Fibroblast of lung (primary cell): Measurements from ENCODE around the gene ISOC2. TPM values are rescaled to one million over a fixed set of nuclear protein-coding genes. Genes with fewer than 3 reads are reported as not detected.

Experiments used
- DNase-seq, 2 donors: peaks; one replicate each; pipeline versions ENCODE4 v3.0.0 to v3.0.0-alpha.2; 2010; ENCODE audit warnings: low read depth in 2 of 2
- H2AFZ ChIP-seq: 2 replicates; pipeline ENCODE4 v1.5.1; 2012; ENCODE audit warnings: low read length, control low read depth, inconsistent platforms
- H3K27ac ChIP-seq: 2 replicates; pipeline ENCODE4 v1.5.1; 2011; ENCODE audit warnings: low read length, control low read depth; ENCODE audit not compliant: insufficient read depth
- H3K27me3 ChIP-seq: 2 replicates; pipeline ENCODE4 v1.5.1; 2011; ENCODE audit warnings: mild to moderate bottlenecking, low read length; ENCODE audit not compliant: control insufficient read depth, insufficient read depth
- H3K36me3 ChIP-seq: 2 replicates; pipeline ENCODE4 v1.5.1; 2011; ENCODE audit warnings: low read length; ENCODE audit not compliant: control insufficient read depth, insufficient read depth
- H3K4me1 ChIP-seq: 2 replicates; pipeline ENCODE4 v1.5.1; 2011; ENCODE audit warnings: low read length; ENCODE audit not compliant: control insufficient read depth, insufficient read depth; ENCODE audit errors: extremely low read depth
- H3K4me2 ChIP-seq: 2 replicates; pipeline ENCODE4 v1.5.1; 2011; ENCODE audit warnings: low read length, control low read depth; ENCODE audit not compliant: insufficient read depth; ENCODE audit errors: extremely low read depth
- H3K4me3 ChIP-seq, 4 experiments: fragments of 200-600 bp in 1 of 4; sonication (generic) in 1 of 4; replicated peaks in 1 of 4; 2 replicates each; pipeline ENCODE4 v1.5.1; 2011 to 2016; ENCODE audit warnings: low read length in 4 of 4, low read depth in 3 of 4, mild to moderate bottlenecking in 3 of 4, control low read depth in 2 of 4, inconsistent platforms in 1 of 4, mixed read lengths in 1 of 4; ENCODE audit not compliant: insufficient read depth in 1 of 4; ENCODE audit errors: control extremely low read depth in 1 of 4
- H3K79me2 ChIP-seq: 2 replicates; pipeline ENCODE4 v1.5.1; 2012; ENCODE audit warnings: mild to moderate bottlenecking, low read length, inconsistent platforms; ENCODE audit not compliant: control insufficient read depth, insufficient read depth
- H3K9ac ChIP-seq: 2 replicates; pipeline ENCODE4 v1.5.1; 2011; ENCODE audit warnings: mild to moderate bottlenecking, low read length, control low read depth; ENCODE audit not compliant: insufficient read depth
- H3K9me3 ChIP-seq: 2 replicates; pipeline ENCODE4 v1.5.1; 2012; ENCODE audit warnings: low read depth, low read length; ENCODE audit not compliant: control insufficient read depth, insufficient read depth
- H4K20me1 ChIP-seq: 2 replicates; pipeline ENCODE4 v1.5.1; 2011; ENCODE audit warnings: low read length; ENCODE audit not compliant: control insufficient read depth, insufficient read depth; ENCODE audit errors: extremely low read depth
- EZH2 ChIP-seq: IDR thresholded peaks from 2 replicates; pipeline ENCODE4 v1.5.1; 2012; ENCODE audit warnings: low read length, control low read depth, mild to moderate bottlenecking; ENCODE audit errors: missing control alignments
- polyA plus RNA-seq, 2 donors: library from polyadenylated mRNA; depleted of rRNA in 1 of 2; stranded (reverse) in 1 of 2; unstranded in 1 of 2; fragments of >200 nt; gene quantifications; 2 replicates each; pipeline ENCODE4 v1.2.1, GENCODE V29; 2011 to 2012; ENCODE audit warnings: missing spikeins in 1 of 2
- total RNA-seq: library from RNA; depleted of rRNA; stranded (reverse); fragments of >200 nt; gene quantifications from 2 replicates; pipeline ENCODE4 v1.2.1, GENCODE V29; 2014
- TF ChIP-seq, protein P1 (sequence below), 2 donors: IDR thresholded peaks in 1 of 2; conservative IDR thresholded peaks in 1 of 2; 1 replicate in 1 of 2; 2 replicates in 1 of 2; pipeline ENCODE4 v1.5.1; 2011 to 2012; ENCODE audit warnings: low read length in 2 of 2, control low read depth in 1 of 2, inconsistent platforms in 1 of 2, low read depth in 1 of 2, mild to moderate bottlenecking in 1 of 2

ISOC2 gene
- total and polyA plus RNA-seq, 2 donors (not counting 1 experiment from before 2014, with no cell fraction given) = 24.8 to 35.5 TPM

DNA sequence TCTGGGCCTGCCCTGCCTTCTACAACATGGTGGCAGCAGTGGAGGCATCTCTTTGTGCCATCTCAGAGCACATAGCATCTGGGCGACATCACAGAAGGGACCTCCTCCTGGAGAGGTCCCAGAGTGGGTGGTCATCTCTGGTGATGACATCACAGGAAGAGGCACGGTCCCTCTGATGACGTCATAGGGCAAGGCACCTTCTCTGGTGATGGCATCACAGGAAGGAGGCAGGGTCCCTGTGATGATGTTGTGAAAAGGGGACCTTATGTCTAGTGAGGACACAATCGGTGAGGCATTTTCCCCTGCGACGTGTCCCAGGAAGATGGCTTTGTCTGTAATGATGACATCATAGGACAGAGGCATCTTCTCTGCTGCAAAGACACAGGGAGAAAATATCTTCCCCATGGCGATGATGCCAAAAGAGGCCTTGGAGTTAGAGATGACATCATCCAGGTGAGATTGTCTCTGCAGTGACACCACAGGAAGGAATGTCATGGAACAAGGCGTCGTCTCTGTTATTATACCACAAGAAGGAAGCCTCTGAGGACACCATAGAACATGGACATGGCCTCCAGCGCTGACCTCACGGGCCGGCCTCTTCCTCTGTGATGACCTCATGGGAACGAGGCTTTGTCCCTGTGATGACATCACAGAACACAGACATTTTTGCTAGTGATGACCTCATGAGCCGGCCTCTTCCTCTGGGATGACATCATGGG, 29.0 kb downstream of the ISOC2 start:
- DNase-seq = no peak
- H3K4me3 ChIP-seq = no peak overlapping the region
- no peaks in the 10 kb centered on the region for H4K20me1 ChIP-seq
- TF ChIP-seq, protein P1, sequence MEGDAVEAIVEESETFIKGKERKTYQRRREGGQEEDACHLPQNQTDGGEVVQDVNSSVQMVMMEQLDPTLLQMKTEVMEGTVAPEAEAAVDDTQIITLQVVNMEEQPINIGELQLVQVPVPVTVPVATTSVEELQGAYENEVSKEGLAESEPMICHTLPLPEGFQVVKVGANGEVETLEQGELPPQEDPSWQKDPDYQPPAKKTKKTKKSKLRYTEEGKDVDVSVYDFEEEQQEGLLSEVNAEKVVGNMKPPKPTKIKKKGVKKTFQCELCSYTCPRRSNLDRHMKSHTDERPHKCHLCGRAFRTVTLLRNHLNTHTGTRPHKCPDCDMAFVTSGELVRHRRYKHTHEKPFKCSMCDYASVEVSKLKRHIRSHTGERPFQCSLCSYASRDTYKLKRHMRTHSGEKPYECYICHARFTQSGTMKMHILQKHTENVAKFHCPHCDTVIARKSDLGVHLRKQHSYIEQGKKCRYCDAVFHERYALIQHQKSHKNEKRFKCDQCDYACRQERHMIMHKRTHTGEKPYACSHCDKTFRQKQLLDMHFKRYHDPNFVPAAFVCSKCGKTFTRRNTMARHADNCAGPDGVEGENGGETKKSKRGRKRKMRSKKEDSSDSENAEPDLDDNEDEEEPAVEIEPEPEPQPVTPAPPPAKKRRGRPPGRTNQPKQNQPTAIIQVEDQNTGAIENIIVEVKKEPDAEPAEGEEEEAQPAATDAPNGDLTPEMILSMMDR (conservative IDR thresholded peaks at IDR 0.05 in 1 of 2, IDR thresholded peaks at IDR 0.05 in 1 of 2; ENCODE audit: low read depth in 1 of 2, low read length in 2 of 2) = no peak
- TF ChIP-seq EZH2 = no peak
- H2AFZ ChIP-seq = no peak overlapping the region
- no peaks in the 10 kb centered on the region for H3K36me3 ChIP-seq
- no peak overlapping the region for H3K27ac ChIP-seq
- H3K27me3 ChIP-seq = no peaks in the 10 kb centered on the region
- no peaks in the 10 kb centered on the region for H3K4me1 ChIP-seq
- H3K4me2 ChIP-seq = no peak overlapping the region
- H3K9ac ChIP-seq = no peak overlapping the region
- H3K79me2 ChIP-seq = no peaks in the 10 kb centered on the region
- no peaks in the 10 kb centered on the region for H3K9me3 ChIP-seq

DNA sequence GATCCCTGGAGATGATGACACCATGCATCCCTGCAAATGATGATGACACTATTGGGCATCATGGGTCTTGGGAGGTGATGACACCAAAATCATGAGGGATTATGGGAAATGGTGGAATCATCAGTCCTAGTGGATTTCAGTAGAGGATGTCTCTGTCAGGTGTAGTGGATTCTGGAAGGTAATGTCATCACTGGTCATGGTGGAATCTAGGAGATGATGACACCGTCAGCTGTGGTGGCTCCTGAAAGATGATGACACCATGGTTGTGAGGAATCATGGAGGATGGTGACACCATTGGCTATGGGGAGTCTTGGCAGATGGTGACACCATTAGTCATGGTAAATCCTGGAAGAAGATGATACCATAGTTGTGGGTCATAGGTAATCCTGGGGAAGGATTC, 30.3 kb downstream of the ISOC2 start:
- Histone ChIP-seq H3K27me3 (no peaks in the 10 kb centered on the region), H2AFZ (no peak overlapping the region), H3K27ac (no peak overlapping the region), H3K9ac (no peak overlapping the region), H3K9me3 (no peaks in the 10 kb centered on the region), H3K79me2 (no peaks in the 10 kb centered on the region), H4K20me1 (no peaks in the 10 kb centered on the region), H3K4me1 (no peaks in the 10 kb centered on the region), H3K4me2 (no peak overlapping the region), H3K4me3 (no peak overlapping the region), H3K36me3 (no peaks in the 10 kb centered on the region)
- TF ChIP-seq, protein P1 (conservative IDR thresholded peaks at IDR 0.05 in 1 of 2, IDR thresholded peaks at IDR 0.05 in 1 of 2; ENCODE audit: low read depth in 1 of 2, low read length in 2 of 2) = no peak
- no peak for TF ChIP-seq EZH2
- no peak for DNase-seq

- Histone ChIP-seq H3K4me1 (no peaks in the 10 kb centered on the region), H3K4me2 (no peak overlapping the region), H3K79me2 (no peaks in the 10 kb centered on the region), H4K20me1 (no peaks in the 10 kb centered on the region), H3K4me3 (no peak overlapping the region), H3K9me3 (no peaks in the 10 kb centered on the region), H3K36me3 (no peaks in the 10 kb centered on the region), H3K27me3 (peaks cover 4% of the 10 kb centered on the region), H3K9ac (no peak overlapping the region), H2AFZ (no peak overlapping the region), H3K27ac (no peak overlapping the region)
- TF ChIP-seq, protein P1 (conservative IDR thresholded peaks at IDR 0.05 in 1 of 2, IDR thresholded peaks at IDR 0.05 in 1 of 2; ENCODE audit: low read depth in 1 of 2, low read length in 2 of 2) = no peak
- TF ChIP-seq EZH2 = no peak
- no peak for DNase-seq
Observed at GRCh38 chr19:55426042-55426441, 35.4 kb downstream of the ISOC2 start.
